C4-2B (cell line): ENCODE measurements around the gene SPATA33.
A peak's percentile ranks its signal among the peaks of the same experiment; 100 is the strongest.

Source experiments
- CTCF ChIP-seq: fragments of 450-650 bp; conservative IDR thresholded peaks from 2 replicates; pipeline ENCODE4 v1.5.1; 2017; ENCODE audit warnings: mild to moderate bottlenecking
- ZFX ChIP-seq: fragments of 450-650 bp; IDR thresholded peaks from 2 replicates; pipeline ENCODE4 v1.6.1; 2017

- TF ChIP-seq CTCF, result peak; percentile 57; the same call in 1 of the 2 replicates
- TF ChIP-seq ZFX, result no peak
These were observed 16.0 kb upstream of the SPATA33 start for GRCh38 chr16:89641458-89642119.
